Measurements from ENCODE around the gene PTPN4. TPM values are rescaled to one million over a fixed set of nuclear protein-coding genes. Genes with fewer than 3 reads are reported as not detected.

PTPN4 gene
- total and polyA plus RNA-seq, 10 of the 15 experiments (the other 5 are each of a cell fraction or from before 2014, with no cell fraction given) = 5.0 to 29.7 (median 23.7) TPM

DNA sequence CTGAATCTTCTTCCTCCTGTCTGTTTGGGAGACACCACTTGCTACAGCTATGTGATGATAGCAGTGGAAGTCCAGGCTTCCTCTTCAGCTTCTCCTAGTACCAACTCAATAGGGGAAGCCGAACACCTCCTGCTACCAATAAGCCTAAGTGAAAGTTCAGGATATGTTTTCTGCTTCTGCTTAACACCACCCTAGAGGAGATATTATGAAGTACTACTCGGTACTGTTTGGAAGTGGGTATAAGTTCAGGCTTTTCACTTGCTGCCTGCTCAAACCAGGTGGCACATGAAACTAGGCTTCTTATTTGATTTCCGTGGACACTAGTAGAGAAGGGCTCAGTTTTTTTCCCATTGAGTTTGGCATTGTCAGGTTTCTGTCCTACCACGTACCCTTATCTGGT is 99.8 kb downstream of the PTPN4 start (continued):
- TF ChIP-seq, protein P1, sequence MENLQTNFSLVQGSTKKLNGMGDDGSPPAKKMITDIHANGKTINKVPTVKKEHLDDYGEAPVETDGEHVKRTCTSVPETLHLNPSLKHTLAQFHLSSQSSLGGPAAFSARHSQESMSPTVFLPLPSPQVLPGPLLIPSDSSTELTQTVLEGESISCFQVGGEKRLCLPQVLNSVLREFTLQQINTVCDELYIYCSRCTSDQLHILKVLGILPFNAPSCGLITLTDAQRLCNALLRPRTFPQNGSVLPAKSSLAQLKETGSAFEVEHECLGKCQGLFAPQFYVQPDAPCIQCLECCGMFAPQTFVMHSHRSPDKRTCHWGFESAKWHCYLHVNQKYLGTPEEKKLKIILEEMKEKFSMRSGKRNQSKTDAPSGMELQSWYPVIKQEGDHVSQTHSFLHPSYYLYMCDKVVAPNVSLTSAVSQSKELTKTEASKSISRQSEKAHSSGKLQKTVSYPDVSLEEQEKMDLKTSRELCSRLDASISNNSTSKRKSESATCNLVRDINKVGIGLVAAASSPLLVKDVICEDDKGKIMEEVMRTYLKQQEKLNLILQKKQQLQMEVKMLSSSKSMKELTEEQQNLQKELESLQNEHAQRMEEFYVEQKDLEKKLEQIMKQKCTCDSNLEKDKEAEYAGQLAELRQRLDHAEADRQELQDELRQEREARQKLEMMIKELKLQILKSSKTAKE (IDR thresholded peaks at IDR 0.05; ENCODE audit: low read depth, poor library complexity, severe bottlenecking) = no peak
- TF ChIP-seq HDGF (IDR thresholded peaks at IDR 0.05) = no peak

DNA sequence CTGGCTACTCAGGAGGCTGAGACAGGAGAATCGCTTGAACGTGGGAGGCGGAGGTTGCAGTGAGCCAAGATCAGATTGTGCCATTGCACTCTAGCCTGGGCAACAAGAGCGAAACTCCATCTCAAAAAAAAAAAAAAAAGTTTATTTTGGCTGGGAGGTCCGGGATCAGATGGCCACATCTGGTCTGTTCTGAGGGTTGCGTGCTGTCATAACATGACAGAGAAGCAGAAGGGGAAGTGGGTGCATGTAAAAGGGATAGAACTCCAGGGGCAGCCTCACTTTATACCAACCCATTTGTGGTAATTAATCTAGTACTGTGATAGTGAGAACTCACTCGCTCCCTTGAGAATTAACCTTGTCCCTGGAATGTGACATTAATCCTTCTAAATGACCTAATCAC is 101.2 kb downstream of the PTPN4 start:
- peak overlapping the region; percentile 17 for H3K27ac ChIP-seq (ENCODE audit: control insufficient read depth, insufficient read depth)
- no peak for TF ChIP-seq KAT2A (conservative IDR thresholded peaks at IDR 0.05; ENCODE audit: control insufficient read depth, low read depth, low read length)
- TF ChIP-seq, protein P2, sequence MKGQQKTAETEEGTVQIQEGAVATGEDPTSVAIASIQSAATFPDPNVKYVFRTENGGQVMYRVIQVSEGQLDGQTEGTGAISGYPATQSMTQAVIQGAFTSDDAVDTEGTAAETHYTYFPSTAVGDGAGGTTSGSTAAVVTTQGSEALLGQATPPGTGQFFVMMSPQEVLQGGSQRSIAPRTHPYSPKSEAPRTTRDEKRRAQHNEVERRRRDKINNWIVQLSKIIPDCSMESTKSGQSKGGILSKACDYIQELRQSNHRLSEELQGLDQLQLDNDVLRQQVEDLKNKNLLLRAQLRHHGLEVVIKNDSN (IDR thresholded peaks at IDR 0.05; ENCODE audit: borderline replicate concordance, extremely low read length, insufficient read depth, low read depth, low read length) = no peak
- no peak for TF ChIP-seq CBX3 (IDR thresholded peaks at IDR 0.05; ENCODE audit: borderline replicate concordance, low read depth)
- no peak for TF ChIP-seq YBX1 (IDR thresholded peaks at IDR 0.05)
- TF ChIP-seq, protein P3, sequence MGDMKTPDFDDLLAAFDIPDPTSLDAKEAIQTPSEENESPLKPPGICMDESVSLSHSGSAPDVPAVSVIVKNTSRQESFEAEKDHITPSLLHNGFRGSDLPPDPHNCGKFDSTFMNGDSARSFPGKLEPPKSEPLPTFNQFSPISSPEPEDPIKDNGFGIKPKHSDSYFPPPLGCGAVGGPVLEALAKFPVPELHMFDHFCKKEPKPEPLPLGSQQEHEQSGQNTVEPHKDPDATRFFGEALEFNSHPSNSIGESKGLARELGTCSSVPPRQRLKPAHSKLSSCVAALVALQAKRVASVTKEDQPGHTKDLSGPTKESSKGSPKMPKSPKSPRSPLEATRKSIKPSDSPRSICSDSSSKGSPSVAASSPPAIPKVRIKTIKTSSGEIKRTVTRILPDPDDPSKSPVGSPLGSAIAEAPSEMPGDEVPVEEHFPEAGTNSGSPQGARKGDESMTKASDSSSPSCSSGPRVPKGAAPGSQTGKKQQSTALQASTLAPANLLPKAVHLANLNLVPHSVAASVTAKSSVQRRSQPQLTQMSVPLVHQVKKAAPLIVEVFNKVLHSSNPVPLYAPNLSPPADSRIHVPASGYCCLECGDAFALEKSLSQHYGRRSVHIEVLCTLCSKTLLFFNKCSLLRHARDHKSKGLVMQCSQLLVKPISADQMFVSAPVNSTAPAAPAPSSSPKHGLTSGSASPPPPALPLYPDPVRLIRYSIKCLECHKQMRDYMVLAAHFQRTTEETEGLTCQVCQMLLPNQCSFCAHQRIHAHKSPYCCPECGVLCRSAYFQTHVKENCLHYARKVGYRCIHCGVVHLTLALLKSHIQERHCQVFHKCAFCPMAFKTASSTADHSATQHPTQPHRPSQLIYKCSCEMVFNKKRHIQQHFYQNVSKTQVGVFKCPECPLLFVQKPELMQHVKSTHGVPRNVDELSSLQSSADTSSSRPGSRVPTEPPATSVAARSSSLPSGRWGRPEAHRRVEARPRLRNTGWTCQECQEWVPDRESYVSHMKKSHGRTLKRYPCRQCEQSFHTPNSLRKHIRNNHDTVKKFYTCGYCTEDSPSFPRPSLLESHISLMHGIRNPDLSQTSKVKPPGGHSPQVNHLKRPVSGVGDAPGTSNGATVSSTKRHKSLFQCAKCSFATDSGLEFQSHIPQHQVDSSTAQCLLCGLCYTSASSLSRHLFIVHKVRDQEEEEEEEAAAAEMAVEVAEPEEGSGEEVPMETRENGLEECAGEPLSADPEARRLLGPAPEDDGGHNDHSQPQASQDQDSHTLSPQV (IDR thresholded peaks at IDR 0.05) = no peak
- peak; percentile 26; the same call in 1 of the 2 replicates for TF ChIP-seq RUNX3 (IDR thresholded peaks at IDR 0.05; ENCODE audit: low read length)
- no peak for TF ChIP-seq MYB (IDR thresholded peaks at IDR 0.05; ENCODE audit: borderline replicate concordance, low read depth, low read length)
- TF ChIP-seq SIN3A (IDR thresholded peaks at IDR 0.05; ENCODE audit: low read depth, low read length) = no peak
- no peak for TF ChIP-seq ZSCAN29 (IDR thresholded peaks at IDR 0.05)
- no peak for TF ChIP-seq HDAC2 (IDR thresholded peaks at IDR 0.05)
- peak; percentile 74; the same call in 1 of the 2 replicates for TF ChIP-seq SPI1 (IDR thresholded peaks at IDR 0.05; ENCODE audit: borderline replicate concordance, insufficient read depth, low read depth, low read length)

More for the DNA sequence above, 101.2 kb downstream of the PTPN4 start:
- ATAC-seq (peak; percentile 35; the same call in 2 of the 3 replicates), FAIRE-seq (no peak), DNase-seq (ENCODE audit: low read depth, low spot score) (no peak)
- H3K9me3 ChIP-seq (replicated peaks; ENCODE audit: control insufficient read depth, insufficient read depth, low read length) = no peaks in the 10 kb centered on the region; the same call in 2 of the 3 replicates
- in situ Hi-C loops (cut with MboI) (no loop called here), intact Hi-C loops (cut with micrococcal nuclease; ENCODE audit: unreplicated experiment) (loop anchor here (10.0 kb wide), 1 partner anchor 154 kb away; the partner anchor contains the start of gene EPB41L5)
- no peak overlapping the region for H2AFZ ChIP-seq (ENCODE audit: control insufficient read depth, low read depth, low read length)
- ChIA-PET POLR2A (no interaction called here), RAD21 (ENCODE audit: unreplicated experiment) (no interaction called here), CTCF (interaction anchor here (1.0 kb wide), 1 partner anchor 15 kb away, joined by 3 read pairs; no protein-coding TSS in a partner anchor), SMC1A (ENCODE audit: uncharacterized antibody, unreplicated experiment) (interaction anchor here (1.5 to 2.0 kb wide), 2 partner anchors 18 to 315 kb away, joined by 4 to 5 read pairs; no protein-coding TSS in a partner anchor)
- no peaks in the 10 kb centered on the region for H4K20me1 ChIP-seq (ENCODE audit: control insufficient read depth, insufficient read depth)
- peak overlapping the region; percentile 13; the same call in 1 of the 2 replicates for H3K4me2 ChIP-seq (ENCODE audit: control insufficient read depth, insufficient read depth)
- H3K9ac ChIP-seq (ENCODE audit: control insufficient read depth, insufficient read depth, low read length) = no peak overlapping the region
- no peak overlapping the region for H3K4me3 ChIP-seq
- no peaks in the 10 kb centered on the region for H3K36me3 ChIP-seq (ENCODE audit: control insufficient read depth in 2 of 2, insufficient read depth in 2 of 2, low read length in 1 of 2)
- BruUV-seq (replicated peaks) = no TSS peak
- H3K79me2 ChIP-seq (ENCODE audit: control insufficient read depth, insufficient read depth, low read length) = no peaks in the 10 kb centered on the region; the same call in none of the 2 replicates
- H3K27me3 ChIP-seq (replicated peaks in 1 of 2; ENCODE audit: control insufficient read depth in 2 of 2, insufficient read depth in 2 of 2, low read length in 1 of 2) = no peaks in the 10 kb centered on the region
- H3K4me1 ChIP-seq (ENCODE audit: control insufficient read depth, insufficient read depth, low read length) = peaks cover 22% of the 10 kb centered on the region; the same call in 1 of the 2 replicates
- WGBS (ENCODE audit: insufficient coverage, insufficient replicate concordance, low lambda C conversion rate, missing lambda C conversion rate) = 78% methylated on average over 7 of the region's 7 CpGs

All from GM12878 (cell line).